Astrocyte of the cerebellum (primary cell): Measurements from ENCODE around the gene GLS2.

Experiments
- DNase-seq: peaks from one replicate; pipeline ENCODE4 v3.0.0-alpha.2; 2011; ENCODE audit warnings: low read depth
- H3K4me3 ChIP-seq: 2 replicates; pipeline ENCODE4 v1.5.1; 2011; ENCODE audit warnings: mild to moderate bottlenecking, low read depth, low read length, moderate library complexity
- in situ Hi-C: cut with HindIII; loops from 2 replicates; pipeline ENCODE4 v1.10.0; 2017; ENCODE audit warnings: low sequenced_read_pairs
- TF ChIP-seq, protein P1 (sequence below): IDR thresholded peaks from 2 replicates; pipeline ENCODE4 v1.5.1; 2012; ENCODE audit warnings: low read length, low read depth, moderate library complexity, mild to moderate bottlenecking; ENCODE audit errors: missing control alignments

The GLS2 gene

GRCh38 chr12:56425193-56425592 is 62.8 kb downstream of the GLS2 start:
- H3K4me3 ChIP-seq: no peak overlapping the region
- TF ChIP-seq, protein P1, sequence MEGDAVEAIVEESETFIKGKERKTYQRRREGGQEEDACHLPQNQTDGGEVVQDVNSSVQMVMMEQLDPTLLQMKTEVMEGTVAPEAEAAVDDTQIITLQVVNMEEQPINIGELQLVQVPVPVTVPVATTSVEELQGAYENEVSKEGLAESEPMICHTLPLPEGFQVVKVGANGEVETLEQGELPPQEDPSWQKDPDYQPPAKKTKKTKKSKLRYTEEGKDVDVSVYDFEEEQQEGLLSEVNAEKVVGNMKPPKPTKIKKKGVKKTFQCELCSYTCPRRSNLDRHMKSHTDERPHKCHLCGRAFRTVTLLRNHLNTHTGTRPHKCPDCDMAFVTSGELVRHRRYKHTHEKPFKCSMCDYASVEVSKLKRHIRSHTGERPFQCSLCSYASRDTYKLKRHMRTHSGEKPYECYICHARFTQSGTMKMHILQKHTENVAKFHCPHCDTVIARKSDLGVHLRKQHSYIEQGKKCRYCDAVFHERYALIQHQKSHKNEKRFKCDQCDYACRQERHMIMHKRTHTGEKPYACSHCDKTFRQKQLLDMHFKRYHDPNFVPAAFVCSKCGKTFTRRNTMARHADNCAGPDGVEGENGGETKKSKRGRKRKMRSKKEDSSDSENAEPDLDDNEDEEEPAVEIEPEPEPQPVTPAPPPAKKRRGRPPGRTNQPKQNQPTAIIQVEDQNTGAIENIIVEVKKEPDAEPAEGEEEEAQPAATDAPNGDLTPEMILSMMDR: no peak
- DNase-seq: no peak
- in situ Hi-C loops: no loop called here
